Liver (tissue), 9 donors: ENCODE data around the gene LRRC25. TPM values are rescaled to one million over a fixed set of nuclear protein-coding genes. Genes with fewer than 3 reads are reported as not detected.

ENCODE experiments used
- DNase-seq: peaks from one replicate; pipeline ENCODE4 v3.0.0-alpha.2; 2017; ENCODE audit warnings: low spot score
- H3K27ac ChIP-seq, 2 donors: one replicate each; pipeline ENCODE4 v1.7.0; 2013; ENCODE audit warnings: inconsistent platforms in 2 of 2, low read length in 2 of 2, control low read depth in 1 of 2, low read depth in 1 of 2, mild to moderate bottlenecking in 1 of 2
- H3K27me3 ChIP-seq, 4 donors: one replicate each; pipeline versions ENCODE4 v1.6.1 to v1.7.0; 2013; ENCODE audit warnings: low read length in 3 of 4, inconsistent platforms in 1 of 4, mild to moderate bottlenecking in 1 of 4, moderate library complexity in 1 of 4; ENCODE audit not compliant: control insufficient read depth in 4 of 4, insufficient read depth in 4 of 4
- H3K36me3 ChIP-seq, 4 donors: one replicate each; pipeline versions ENCODE4 v1.6.1 to v1.7.0; 2013; ENCODE audit warnings: low read length in 3 of 4, mild to moderate bottlenecking in 3 of 4, low read depth in 1 of 4, moderate library complexity in 1 of 4; ENCODE audit not compliant: control insufficient read depth in 4 of 4, insufficient read depth in 3 of 4
- H3K4me1 ChIP-seq, 4 donors: one replicate each; pipeline versions ENCODE4 v1.6.1 to v1.7.0; 2013; ENCODE audit warnings: low read length in 3 of 4, mild to moderate bottlenecking in 3 of 4, moderate library complexity in 1 of 4; ENCODE audit not compliant: control insufficient read depth in 4 of 4, insufficient read depth in 4 of 4
- H3K4me3 ChIP-seq, 3 donors: one replicate each; pipeline versions ENCODE4 v1.6.1 to v1.7.0; 2013; ENCODE audit warnings: low read length in 3 of 3, control low read depth in 1 of 3, low read depth in 1 of 3, mild to moderate bottlenecking in 1 of 3
- H3K9ac ChIP-seq, 2 donors: one replicate each; pipeline ENCODE4 v1.7.0; 2013; ENCODE audit warnings: low read length in 2 of 2, mild to moderate bottlenecking in 2 of 2, moderate library complexity in 2 of 2, control low read depth in 1 of 2, low read depth in 1 of 2
- H3K9me3 ChIP-seq, 4 donors: one replicate each; pipeline versions ENCODE4 v1.6.1 to v1.7.0; 2013; ENCODE audit warnings: low read length in 3 of 4; ENCODE audit not compliant: control insufficient read depth in 4 of 4
- ATF3 ChIP-seq: IDR thresholded peaks from 2 replicates; pipeline ENCODE4 v1.6.1; 2016; ENCODE audit warnings: antibody characterized with exemption
- CTCF ChIP-seq: fragments of 150-350 bp; IDR thresholded peaks from 2 replicates; pipeline ENCODE4 v1.5.1; 2017; ENCODE audit warnings: improper control_type of control experiment, low read depth, low read length; ENCODE audit not compliant: missing input control
- EGR1 ChIP-seq, 2 donors: IDR thresholded peaks; 2 replicates each; pipeline ENCODE4 v1.6.1; 2016 to 2018; ENCODE audit warnings: antibody characterized with exemption in 2 of 2, low read depth in 2 of 2
- FOXA1 ChIP-seq: IDR thresholded peaks from 2 replicates; pipeline ENCODE4 v1.6.1; 2016; ENCODE audit warnings: antibody characterized with exemption
- FOXA2 ChIP-seq: IDR thresholded peaks from 2 replicates; pipeline ENCODE4 v1.6.1; 2016; ENCODE audit warnings: antibody characterized with exemption
- GABPA ChIP-seq, 2 donors: IDR thresholded peaks in 1 of 2; conservative IDR thresholded peaks in 1 of 2; 2 replicates each; pipeline ENCODE4 v1.6.1; 2016; ENCODE audit warnings: antibody characterized with exemption in 2 of 2, mild to moderate bottlenecking in 1 of 2, moderate library complexity in 1 of 2
- HNF4A ChIP-seq, 2 donors: conservative IDR thresholded peaks; 2 replicates each; pipeline ENCODE4 v1.6.1; 2016; ENCODE audit warnings: antibody characterized with exemption in 2 of 2, mild to moderate bottlenecking in 2 of 2
- HNF4G ChIP-seq: IDR thresholded peaks from 2 replicates; pipeline ENCODE4 v1.6.1; 2016; ENCODE audit warnings: antibody characterized with exemption
- JUND ChIP-seq, 2 donors: IDR thresholded peaks; 2 replicates each; pipeline ENCODE4 v1.6.1; 2016; ENCODE audit warnings: antibody characterized with exemption in 2 of 2
- NR2F2 ChIP-seq: IDR thresholded peaks from 2 replicates; pipeline ENCODE4 v1.6.1; 2016; ENCODE audit warnings: antibody characterized with exemption
- RAD21 ChIP-seq, 2 donors: IDR thresholded peaks; 2 replicates each; pipeline ENCODE4 v1.6.1; 2016; ENCODE audit warnings: antibody characterized with exemption in 2 of 2, mild to moderate bottlenecking in 2 of 2
- REST ChIP-seq: IDR thresholded peaks from 2 replicates; pipeline ENCODE4 v1.6.1; 2016; ENCODE audit warnings: antibody characterized with exemption, mild to moderate bottlenecking
- RXRA ChIP-seq, 2 donors: IDR thresholded peaks; 2 replicates each; pipeline ENCODE4 v1.6.1; 2017 to 2018; ENCODE audit warnings: antibody characterized with exemption in 2 of 2, mild to moderate bottlenecking in 1 of 2
- SP1 ChIP-seq: IDR thresholded peaks from 2 replicates; pipeline ENCODE4 v1.6.1; 2018; ENCODE audit warnings: antibody characterized with exemption, mild to moderate bottlenecking
- TAF1 ChIP-seq: conservative IDR thresholded peaks from 2 replicates; pipeline ENCODE4 v1.6.1; 2016; ENCODE audit warnings: antibody characterized with exemption, mild to moderate bottlenecking
- YY1 ChIP-seq: IDR thresholded peaks from 2 replicates; pipeline ENCODE4 v1.6.1; 2016; ENCODE audit warnings: antibody characterized with exemption, mild to moderate bottlenecking
- ZBTB33 ChIP-seq: IDR thresholded peaks from 2 replicates; pipeline ENCODE4 v1.6.1; 2016; ENCODE audit warnings: antibody characterized with exemption
- WGBS: extraction: QIAGEN DNeasy Blood & Tissue Kit; methylation state at CpG from one replicate; pipeline ENCODE4 v1.1.7; 2013; 5-methylcytosine and 5-hydroxymethylcytosine counted together
- polyA plus RNA-seq, 2 donors: library from polyadenylated mRNA; stranded (reverse) in 1 of 2; unstranded in 1 of 2; fragments of 200-250 nt in 1 of 2; fragments of >200 nt in 1 of 2; fragmentation: Nextera tagmentation in 1 of 2; extraction: Ambion mirVana in 1 of 2; gene quantifications; one replicate each; pipeline versions ENCODE4 v1.2.1 to v1.2.3, GENCODE V29; 2013 to 2015
- total RNA-seq, 2 donors: library from RNA; depleted of rRNA; stranded (reverse); fragments of >200 nt; gene quantifications; one replicate each; pipeline ENCODE4 v1.2.3, GENCODE V29; 2014
- donor health status: healthy.
- donor health status: healthy.
- donor health status: healthy.
- donor health status: healthy.
- donor health status: healthy.

LRRC25 gene
- total and polyA plus RNA-seq, 4 donors: 2.3 to 13.4 (median 6.9) TPM

GRCh38 chr19:18443831-18444230 is 46.4 kb upstream of the LRRC25 start:
- H3K27ac ChIP-seq: no peak overlapping the region
- H3K9me3 ChIP-seq: no peaks in the 10 kb centered on the region
- peaks cover 8 to 36% (median 18%) of the 10 kb centered on the region in 4 donors for H3K36me3 ChIP-seq
- H3K4me3 ChIP-seq: no peak overlapping the region
- no peaks in the 10 kb centered on the region for H3K27me3 ChIP-seq
- H3K9ac ChIP-seq: no peak overlapping the region
- H3K4me1 ChIP-seq: peaks cover 0 to 24% (median 15%) of the 10 kb centered on the region in 4 donors
- 95% methylated on average over 11 of the region's 11 CpGs for WGBS
- TF ChIP-seq EGR1 (IDR thresholded peaks at IDR 0.05; ENCODE audit: low read depth in 2 of 2): no peak
- no peak for TF ChIP-seq ATF3
- TF ChIP-seq JUND (IDR thresholded peaks at IDR 0.05): no peak
- no peak for TF ChIP-seq GABPA (IDR thresholded peaks at IDR 0.05 in 1 of 2, conservative IDR thresholded peaks at IDR 0.05 in 1 of 2)
- no peak for TF ChIP-seq FOXA1
- no peak for TF ChIP-seq CTCF
- TF ChIP-seq RXRA (IDR thresholded peaks at IDR 0.05): no peak
- TF ChIP-seq RAD21 (IDR thresholded peaks at IDR 0.05): no peak
- TF ChIP-seq YY1: no peak
- no peak for TF ChIP-seq NR2F2
- no peak for DNase-seq

GRCh38 chr19:18443406-18443805 is 46.0 kb upstream of the LRRC25 start:
- Histone ChIP-seq H3K4me3 (no peak overlapping the region), H3K9me3 (no peaks in the 10 kb centered on the region), H3K27ac (no peak overlapping the region), H3K36me3 (peaks cover 8 to 32% (median 18%) of the 10 kb centered on the region in 4 donors), H3K27me3 (no peaks in the 10 kb centered on the region), H3K9ac (no peak overlapping the region), H3K4me1 (peaks cover 0 to 27% (median 15%) of the 10 kb centered on the region in 4 donors)
- no peak for TF ChIP-seq GABPA (IDR thresholded peaks at IDR 0.05 in 1 of 2, conservative IDR thresholded peaks at IDR 0.05 in 1 of 2)
- no peak for TF ChIP-seq FOXA1
- TF ChIP-seq RAD21 (IDR thresholded peaks at IDR 0.05): no peak
- no peak for TF ChIP-seq TAF1
- TF ChIP-seq HNF4A (conservative IDR thresholded peaks at IDR 0.05): no peak
- no peak for TF ChIP-seq NR2F2
- TF ChIP-seq RXRA (IDR thresholded peaks at IDR 0.05): no peak
- no peak for TF ChIP-seq ZBTB33
- no peak for TF ChIP-seq EGR1 (IDR thresholded peaks at IDR 0.05; ENCODE audit: low read depth in 2 of 2)
- TF ChIP-seq YY1: no peak
- no peak for TF ChIP-seq ATF3
- no peak for TF ChIP-seq SP1
- no peak for TF ChIP-seq FOXA2
- no peak for TF ChIP-seq REST
- no peak for TF ChIP-seq CTCF
- no peak for TF ChIP-seq HNF4G
- no peak for DNase-seq
- WGBS: 97% methylated on average over 6 of the region's 6 CpGs
